HL-60/S4 treated with retinoic acid at 250 ng/mL for 4 days and 3 days (cell line): Measurements from ENCODE around the gene MAPT.
"Not testable (repeated sequence)": the region's sequence is repeated elsewhere in the genome, so short reads cannot be mapped to it uniquely, and the experiment has no call there.

Experiments
- in situ Hi-C: fragments of 300-500 bp; cut with MboI; formaldehyde crosslinking; loops from 2 replicates; pipeline ENCODE4 v1.7.0; 2022; ENCODE audit warnings: low sequenced_read_pairs

Gene MAPT

DNA sequence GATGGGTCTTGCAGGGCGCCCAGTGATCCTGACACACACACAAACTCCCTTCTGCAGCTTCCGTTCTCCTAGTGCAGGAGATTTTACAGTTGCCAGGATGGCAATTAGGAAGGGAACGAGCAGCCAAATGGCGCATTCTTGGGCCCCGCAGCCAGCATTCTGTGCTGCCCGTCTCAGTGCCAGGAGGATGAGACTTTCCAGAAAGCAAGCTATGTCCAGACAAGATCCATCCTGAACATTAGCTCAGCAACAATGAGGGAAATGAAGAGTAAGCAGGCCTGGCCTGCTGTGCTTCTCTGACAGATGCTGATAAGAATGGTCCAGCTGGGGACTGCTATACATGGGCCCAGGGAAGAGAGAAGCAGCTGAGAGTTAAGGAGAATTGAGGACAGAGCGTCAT, 33.2 kb upstream of the MAPT start:
- in situ Hi-C loops: no loop called here

DNA sequence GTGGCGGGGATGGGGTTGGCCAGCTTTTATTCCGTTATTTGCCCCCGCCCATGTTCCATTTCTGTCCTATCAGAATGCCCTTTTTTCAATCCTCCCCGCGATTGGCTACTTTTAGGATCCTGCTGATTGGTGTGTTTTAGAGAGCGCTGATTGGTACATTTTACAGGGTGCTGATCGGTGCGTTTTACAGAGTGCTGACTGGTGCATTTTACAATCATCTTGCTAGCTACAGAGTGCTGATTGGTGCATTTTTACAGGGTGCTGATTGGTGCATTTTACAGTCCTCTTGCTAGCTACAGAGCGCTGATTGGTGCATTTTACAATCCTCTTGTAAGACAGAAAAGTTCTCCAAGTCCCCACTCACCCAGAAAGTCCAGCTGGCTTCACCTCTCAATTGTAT, 32.2 kb upstream of the MAPT start:
- in situ Hi-C loops: not testable (repeated sequence)

DNA sequence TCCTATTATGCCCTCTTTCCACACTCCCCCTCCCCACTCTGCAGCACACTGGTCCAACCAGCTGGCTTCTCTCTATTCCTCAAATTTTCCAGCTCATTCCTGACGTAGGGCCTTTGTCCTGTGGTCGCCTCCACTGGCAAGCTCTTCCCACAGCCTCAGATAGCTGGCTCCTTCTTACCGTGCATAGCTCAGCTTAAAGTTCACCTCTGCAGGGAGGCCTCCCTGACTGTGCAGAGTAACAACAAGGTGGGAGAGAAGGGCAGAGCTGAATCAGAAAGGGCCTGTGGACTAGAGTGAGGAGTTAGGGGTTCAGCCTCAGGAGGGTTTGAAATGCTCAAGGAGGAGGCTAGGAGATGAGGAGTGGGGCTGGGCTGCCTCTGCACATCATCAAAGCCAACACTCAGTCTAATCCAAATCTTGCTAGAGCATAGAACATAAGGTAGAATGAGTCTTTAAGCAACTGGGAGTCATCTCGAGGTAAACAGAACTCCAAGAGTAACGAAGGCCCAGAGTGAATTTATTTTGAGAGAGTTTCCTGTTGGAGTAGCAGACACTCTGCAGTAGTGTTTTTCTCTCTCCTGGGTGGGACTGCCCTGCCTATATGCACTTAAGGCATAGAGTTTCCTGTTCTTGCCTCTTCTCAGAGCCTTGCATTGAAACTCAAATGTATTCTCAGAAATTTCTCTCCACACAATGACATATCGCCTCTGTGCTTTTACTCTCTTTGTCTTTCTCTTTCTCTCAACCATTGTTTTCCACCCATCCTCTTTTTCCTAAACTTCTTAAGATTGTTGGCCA, 30.3 kb upstream of the MAPT start:
- in situ Hi-C loops: no loop called here

DNA sequence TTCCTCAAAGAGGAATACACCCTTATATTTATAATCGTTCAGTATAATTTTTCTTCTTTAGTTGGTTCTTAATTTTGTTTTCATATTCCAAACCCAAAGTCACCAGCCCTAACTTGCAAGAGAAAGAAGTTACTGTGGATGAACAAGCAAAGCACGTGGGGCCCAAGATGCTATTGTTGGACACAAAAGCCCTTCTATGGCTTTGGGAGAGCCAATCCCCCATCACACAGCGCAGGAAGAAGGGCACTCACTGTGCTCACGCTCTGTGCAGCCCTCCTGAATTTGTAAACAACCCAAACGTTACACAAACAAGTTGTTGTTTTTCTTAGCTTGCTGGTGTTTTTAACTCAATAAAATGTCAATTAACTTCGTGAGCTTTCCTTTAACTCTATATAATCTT, 27.2 kb upstream of the MAPT start:
- in situ Hi-C loops: no loop called here

DNA sequence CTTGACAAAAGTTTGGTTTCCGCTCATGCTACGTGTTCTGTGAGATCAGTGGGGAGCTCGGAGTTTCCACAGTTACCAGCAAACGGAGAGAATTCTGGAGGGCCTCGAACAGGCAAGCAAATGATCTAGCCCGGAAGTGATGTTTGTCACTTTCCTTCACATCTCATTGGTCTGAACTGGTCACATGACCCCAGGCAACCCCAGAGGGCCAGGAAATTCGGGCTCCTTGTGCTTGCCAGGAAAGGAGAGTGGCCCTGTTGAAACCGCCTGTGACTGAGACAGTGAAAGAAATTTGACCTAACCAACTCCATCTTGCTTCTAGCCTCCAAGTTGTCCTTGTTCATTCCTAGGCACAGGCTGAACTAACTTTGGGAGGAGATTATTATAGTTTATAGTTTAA, 26.7 kb upstream of the MAPT start:
- in situ Hi-C loops: no loop called here

DNA sequence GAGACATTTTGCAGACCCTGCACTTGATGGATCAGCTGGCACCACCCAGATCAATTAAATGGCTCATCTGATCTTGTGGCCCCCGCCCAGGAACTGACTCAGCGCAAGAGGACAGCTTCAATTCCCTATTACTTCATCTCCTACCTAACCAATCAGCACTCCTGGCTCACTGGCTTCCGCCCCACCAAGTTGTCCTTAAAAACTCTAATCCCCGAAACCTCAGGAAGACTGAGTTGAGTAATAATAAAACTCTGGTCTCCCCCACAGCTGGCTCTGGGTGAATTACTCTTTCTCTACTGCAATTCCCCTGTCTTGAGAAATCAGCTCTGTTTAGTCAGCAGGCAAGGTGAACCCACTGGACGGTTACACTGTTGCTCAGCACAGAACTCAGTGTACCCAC, 26.1 kb upstream of the MAPT start:
- in situ Hi-C loops: no loop called here

DNA sequence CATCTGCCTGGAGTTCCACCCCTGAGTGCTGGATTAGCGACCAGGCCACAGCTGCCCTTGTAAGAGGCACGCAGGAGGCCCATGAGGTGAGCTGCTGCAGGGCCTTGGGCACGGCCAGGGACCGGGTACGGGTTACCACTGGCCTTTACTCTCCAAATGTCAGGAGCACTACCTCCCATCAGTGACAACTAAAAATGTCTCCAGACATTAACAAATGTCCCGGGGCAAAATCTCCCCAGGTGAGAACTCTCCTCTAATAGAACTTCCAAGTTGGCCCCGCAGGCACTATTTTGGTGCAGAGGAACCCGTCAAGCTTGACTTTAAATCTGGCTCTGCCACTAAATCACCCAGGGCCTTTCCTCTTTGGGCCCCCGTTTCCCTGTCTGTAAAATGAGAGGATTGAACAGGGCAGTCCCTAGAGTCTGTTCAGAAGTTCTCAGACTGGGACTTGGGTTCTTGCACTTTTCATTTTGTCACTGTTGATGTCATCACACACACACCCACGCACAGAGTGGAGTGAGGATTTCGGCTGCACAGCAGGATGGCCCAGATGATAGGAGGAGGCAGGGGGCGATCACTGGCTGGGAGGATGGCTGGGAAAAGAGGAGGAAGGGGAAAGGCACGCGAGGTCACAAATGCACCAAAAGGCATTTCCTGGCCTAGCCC, 24.5 kb upstream of the MAPT start:
- in situ Hi-C loops: no loop called here

DNA sequence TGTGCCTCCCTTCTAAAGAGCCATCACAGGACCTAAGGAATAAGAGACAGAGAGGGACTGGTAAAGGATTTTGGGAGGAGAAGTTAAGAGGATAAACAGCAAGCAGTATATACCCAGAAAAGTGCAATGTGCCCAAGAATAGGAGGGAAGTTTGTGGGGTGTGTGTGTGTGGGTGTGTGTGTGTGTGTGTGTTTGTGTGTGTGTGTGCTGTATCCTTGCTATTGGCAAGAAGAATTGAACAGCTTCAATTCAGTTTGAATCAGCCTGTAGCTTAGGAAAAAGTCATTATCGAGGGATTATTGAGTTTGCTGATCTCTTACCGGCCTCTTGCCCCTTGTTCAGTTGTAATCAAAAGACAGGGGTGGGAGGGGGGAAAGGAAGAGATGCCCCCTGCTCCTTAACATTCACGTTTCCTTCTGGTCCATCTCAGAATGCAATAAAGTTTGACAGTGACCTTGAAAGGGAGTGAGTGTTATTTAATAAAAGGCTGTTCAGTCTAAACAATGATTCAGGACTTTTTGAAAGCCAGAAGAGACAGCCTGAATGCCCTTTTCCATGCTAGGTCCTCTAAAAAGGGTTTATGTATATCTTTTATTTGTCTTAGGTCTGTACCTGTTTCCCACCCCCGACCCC, 23.9 kb upstream of the MAPT start:
- in situ Hi-C loops: no loop called here

DNA sequence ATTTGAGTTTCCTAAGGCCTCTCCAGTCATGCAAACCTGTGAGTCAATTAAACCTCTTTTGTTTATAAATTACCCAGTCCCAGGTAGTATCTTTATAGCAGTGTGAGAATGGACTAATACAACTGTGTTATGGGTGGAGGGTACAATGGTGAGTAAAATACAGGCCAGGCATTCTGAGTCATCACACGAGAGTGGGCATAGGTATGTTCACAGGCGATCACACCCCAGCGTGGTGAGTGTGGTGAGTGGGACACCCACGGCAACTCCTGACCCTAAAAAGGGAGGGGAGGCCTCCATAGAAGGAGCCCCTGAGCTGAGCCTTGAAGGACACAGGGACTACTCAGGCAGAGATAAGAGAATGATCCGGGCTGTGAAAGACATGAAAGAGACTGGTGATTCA, 22.6 kb upstream of the MAPT start:
- in situ Hi-C loops: no loop called here

DNA sequence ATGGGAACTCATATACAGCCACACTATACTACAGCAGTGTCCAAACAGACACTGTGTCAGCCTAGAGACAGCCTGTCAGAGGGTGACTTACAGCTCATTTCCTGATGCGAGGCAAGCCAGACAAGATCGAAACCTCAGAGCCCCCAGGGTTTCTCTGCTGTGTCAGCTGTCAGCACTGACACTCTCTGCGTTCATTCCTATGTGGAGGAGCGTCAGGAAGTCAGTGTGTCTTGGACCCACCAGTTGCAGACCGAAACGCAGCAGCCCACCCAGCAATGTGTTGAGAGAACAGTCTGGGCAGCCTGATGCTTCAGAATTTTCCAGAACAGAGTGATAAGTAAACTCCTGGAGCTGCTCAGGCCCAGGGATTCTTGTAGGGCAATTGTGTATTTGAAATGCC, 20.6 kb upstream of the MAPT start:
- in situ Hi-C loops: no loop called here

DNA sequence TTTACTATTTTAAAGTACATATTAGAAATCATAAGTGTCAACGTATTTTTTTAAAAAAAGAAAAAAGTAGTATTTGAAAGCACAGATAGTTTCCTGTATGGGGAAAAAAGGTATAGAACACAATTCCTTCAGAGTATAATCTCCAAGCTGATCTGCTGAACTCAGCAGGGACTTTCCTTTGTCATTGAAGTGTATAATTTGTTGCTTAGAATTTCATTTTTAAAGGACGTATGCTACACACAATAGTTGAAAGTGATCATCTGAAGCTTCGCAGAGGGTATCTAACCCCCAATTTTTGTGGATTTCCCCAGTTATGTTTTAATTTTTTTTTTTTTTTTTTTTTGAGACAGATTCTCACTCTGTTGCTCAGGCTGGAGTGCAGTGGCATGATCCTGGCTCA, 20.2 kb upstream of the MAPT start:
- in situ Hi-C loops: no loop called here

DNA sequence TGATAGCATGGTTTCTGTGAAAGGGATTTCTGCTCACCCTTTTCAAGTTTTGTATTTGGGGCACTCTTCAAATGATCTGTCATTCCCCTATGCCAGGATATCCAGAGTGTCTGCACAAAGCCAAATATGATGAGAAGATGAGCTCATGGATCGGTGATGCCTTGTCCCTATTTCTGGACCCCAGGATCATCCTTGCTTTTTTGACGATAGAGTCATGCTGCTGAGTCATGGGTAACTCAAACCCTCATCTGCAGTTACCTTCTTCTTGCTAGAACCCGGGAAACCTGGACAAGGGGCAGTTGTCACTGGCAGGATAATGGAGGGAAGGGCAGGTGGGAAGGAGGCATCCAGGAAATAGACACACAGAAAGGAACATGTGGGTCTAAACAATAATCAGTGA, 17.8 kb upstream of the MAPT start:
- in situ Hi-C loops: no loop called here

DNA sequence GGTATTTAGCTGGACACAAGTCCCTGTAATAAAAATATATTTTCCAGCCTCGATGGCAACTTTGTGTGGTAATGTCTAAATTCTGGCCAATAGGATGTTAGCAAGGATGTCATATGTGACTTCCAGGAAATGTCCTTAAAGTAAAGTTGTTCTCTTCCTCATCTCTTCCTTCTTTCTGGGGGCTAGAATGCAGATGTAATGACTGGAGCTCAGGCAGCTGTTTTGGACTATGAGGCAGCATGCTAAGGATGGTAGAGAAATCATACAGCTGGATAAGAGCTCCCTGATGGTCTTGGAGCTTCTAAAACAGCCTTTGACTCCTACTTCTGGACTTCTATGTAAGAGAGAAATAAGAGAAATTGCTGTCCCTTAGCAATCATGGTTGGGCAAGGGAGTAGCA, 16.9 kb upstream of the MAPT start:
- in situ Hi-C loops: no loop called here

DNA sequence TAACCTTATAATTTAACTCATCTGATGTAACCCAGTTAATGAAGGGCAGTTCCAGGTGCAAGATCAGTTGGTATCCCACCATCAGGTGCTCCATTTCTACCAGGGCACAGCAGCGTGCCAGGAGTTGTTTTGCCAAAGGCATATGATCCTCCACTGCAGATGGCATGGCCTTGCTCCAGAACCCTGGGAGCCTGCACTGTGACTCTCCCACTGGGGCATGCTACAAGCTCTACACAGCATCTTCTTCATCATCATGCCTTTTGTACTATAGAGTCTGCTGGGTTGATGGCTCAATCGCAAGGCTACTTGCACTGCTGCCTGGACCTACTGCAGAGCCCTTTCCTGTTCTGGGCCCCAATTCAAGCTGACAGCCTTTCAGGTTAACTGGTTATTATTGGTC, 11.3 kb upstream of the MAPT start:
- in situ Hi-C loops: no loop called here

DNA sequence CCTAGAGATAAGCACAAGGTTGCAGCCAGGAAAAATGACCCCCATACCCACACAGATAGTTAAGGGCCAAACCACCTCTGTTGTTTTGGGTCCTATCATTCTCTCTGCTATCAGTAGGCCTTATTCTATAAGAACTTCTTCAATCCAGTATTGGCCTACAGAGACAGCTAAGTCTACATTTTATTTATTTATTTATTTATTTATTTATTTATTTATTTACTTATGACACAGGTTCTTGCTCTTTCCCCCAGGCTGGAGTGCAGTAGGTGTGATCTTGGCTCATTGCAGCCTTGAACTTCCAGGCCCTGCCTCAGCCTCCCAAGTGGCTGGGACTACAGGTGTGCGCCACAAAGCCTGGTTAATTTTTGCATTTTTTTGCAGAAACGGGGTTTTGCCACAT, 7.5 kb upstream of the MAPT start:
- in situ Hi-C loops: no loop called here

DNA sequence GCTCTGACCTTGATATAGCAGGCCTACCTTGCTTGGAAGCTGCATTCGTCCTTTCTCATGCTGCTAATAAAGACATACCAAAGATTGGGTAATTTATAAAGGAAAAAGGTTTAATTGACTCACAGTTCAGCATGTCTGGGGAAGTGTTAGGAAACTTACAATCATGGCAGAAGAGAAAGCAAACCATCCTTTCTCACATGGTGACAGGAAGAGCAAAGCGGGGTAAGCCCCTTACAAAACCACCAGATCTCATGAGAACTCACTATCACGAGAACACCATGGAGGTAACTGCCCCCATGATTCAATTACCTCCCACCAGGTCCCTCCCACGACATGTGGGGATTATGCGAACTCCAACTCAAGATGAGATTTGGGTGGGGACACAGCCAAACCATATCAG, 6.0 kb upstream of the MAPT start:
- in situ Hi-C loops: no loop called here

DNA sequence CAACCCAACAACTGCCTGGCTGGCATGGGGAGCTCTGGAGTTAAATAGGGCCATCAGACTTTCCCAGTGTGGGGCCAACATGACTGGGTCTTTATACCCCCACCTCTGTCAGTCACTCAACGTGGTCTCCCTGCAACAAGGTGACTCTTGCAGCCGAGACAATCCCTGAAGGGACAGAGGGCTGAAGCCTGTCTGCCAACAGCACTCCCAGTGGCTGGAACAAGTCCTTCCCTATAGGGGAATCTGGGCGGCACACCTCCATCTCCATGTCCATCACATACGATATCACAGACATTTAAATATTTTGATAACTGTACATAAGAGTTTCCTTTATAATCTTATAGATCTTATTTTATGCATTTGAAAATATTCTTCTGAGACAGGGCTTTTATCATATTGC, 4.8 kb upstream of the MAPT start:
- in situ Hi-C loops: no loop called here

DNA sequence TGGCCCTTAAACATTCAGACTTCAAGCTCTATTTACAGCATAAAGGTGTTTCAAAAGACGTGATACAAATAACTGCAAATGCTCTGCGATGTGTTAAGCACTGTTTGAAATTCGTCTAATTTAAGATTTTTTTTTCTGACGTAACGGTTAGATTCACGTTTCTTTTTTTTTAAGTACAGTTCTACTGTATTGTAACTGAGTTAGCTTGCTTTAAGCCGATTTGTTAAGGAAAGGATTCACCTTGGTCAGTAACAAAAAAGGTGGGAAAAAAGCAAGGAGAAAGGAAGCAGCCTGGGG, 681 bp upstream of the MAPT start:
- in situ Hi-C loops: no loop called here

DNA sequence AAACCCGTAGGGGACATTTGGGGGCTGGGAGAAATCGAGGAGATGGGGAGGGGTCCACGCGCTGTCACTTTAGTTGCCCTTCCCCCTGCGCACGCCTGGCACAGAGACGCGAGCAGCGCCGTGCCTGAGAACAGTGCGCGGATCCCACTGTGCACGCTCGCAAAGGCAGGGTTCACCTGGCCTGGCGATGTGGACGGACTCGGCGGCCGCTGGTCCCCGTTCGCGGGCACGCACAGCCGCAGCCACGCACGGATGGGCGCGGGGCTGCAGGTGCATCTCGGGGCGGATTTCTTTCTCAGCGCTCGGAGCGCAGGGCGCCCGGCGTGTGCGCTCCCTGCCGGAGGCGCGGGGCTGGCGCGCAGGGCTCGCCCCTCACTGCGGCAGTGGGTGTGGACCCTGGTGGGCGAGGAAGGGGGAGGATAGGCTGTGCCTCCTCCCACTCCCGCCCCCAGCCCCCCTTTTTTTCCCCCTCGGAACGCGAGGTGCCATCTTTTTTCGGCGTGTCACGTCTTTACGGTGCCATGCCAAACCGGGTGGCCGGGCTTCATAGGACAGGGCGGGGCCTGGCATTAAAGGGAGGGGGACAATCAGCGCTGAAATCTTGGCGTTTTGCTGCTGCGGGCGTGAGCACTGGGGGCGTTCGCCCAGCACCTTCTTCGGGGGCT, 1.1 kb downstream of the MAPT start:
- in situ Hi-C loops: no loop called here

DNA sequence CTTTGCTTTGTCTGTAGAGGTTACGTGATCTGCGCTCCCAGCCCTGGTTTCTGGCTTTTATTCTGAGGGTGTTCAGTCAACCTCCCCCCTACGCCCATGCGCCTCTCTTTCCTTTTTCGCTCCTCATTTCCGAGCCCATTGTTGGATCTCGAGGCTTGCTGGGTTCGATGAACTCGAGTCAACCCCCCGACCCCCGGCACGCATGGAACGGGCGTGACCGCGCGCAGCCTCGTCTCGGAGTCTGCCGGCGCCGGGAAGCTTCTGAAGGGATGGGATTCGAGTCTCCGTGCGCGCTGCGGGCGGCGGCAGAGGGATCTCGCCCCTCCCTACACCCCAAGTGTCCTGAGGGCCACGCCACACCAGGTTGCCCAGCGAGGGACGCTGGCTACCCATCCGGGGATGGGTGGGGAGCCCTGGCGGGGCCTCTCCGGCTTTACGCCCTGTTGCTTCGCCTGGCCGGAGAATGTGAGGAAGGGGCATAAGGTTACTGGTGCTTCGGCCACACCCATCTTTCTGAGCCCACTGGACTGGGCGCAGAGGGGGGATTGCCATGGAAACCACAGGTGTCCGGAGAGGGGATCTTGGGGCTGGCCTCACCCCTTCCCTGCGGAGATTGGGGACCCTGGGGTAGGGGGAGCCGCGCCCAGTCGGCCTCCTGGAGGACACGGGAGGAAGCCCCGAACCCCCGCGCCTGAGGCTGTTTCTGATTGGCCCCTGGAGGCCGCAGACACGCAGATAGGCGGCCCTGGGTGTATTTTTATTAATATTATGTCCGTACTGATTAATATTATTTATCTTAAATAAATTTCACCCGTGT, 1.8 kb downstream of the MAPT start:
- in situ Hi-C loops: no loop called here
